Body of pancreas (tissue), 4 donors: ENCODE measurements around the gene CCDC141. TPM values are rescaled to one million over a fixed set of nuclear protein-coding genes. Genes with fewer than 3 reads are reported as not detected.
A peak's percentile ranks its signal among the peaks of the same experiment; 100 is the strongest.

Experiments used
- ATAC-seq: fragments of 150-250 bp; one replicate; pipeline ENCODE4 v1.9.1; 2016
- DNase-seq, 4 donors: peaks; one replicate each; pipeline ENCODE4 v3.0.0-alpha.2; 2019
- H3K27ac ChIP-seq, 4 donors: fragments of 200-600 bp; sonication (generic); 1 replicate in 3 of 4; 2 replicates in 1 of 4; pipeline versions ENCODE4 v1.5.1 to v1.6.1; 2016 to 2019; ENCODE audit warnings: mild to moderate bottlenecking in 1 of 4, mixed read lengths in 1 of 4, moderate library complexity in 1 of 4
- H3K27me3 ChIP-seq, 2 donors: fragments of 200-600 bp; sonication (generic); one replicate each; pipeline ENCODE4 v1.6.0; 2016; ENCODE audit warnings: mild to moderate bottlenecking in 1 of 2
- H3K36me3 ChIP-seq, 2 donors: fragments of 200-600 bp; sonication (generic); replicated peaks in 1 of 2; 2 replicates each; pipeline ENCODE4 v1.5.1; 2016; ENCODE audit warnings: low read depth in 2 of 2; ENCODE audit not compliant: insufficient read depth in 1 of 2
- H3K4me1 ChIP-seq: fragments of 200-600 bp; sonication (generic); one replicate; pipeline ENCODE4 v1.6.0; 2016
- H3K4me3 ChIP-seq, 2 donors: fragments of 200-600 bp; sonication (generic); 1 replicate in 1 of 2; 2 replicates in 1 of 2; pipeline ENCODE4 v1.5.1; 2016 to 2019
- H3K9me3 ChIP-seq, 3 donors: fragments of 200-600 bp; sonication (generic); 1 replicate in 2 of 3; 2 replicates in 1 of 3; pipeline ENCODE4 v1.5.1; 2016
- POLR2A ChIP-seq, 3 donors: fragments of 450-650 bp; IDR thresholded peaks; one replicate each; pipeline ENCODE4 v1.6.1; 2016; ENCODE audit warnings: antibody characterized with exemption in 3 of 3, mild to moderate bottlenecking in 2 of 3
- WGBS, 2 donors: methylation state at CpG; one replicate each; pipeline ENCODE4 v1.1.5; 2017; 5-methylcytosine and 5-hydroxymethylcytosine counted together
- intact Hi-C: fragments of 100-400 bp; cut with DNase I; formaldehyde crosslinking; loops from one replicate; pipeline ENCODE4 v1.15.1; 2023
- total RNA-seq, 2 donors: library from RNA; depleted of rRNA; stranded (reverse); fragments of >200 nt; gene quantifications; one replicate each; pipeline ENCODE4 v1.1.0, GENCODE V29; 2016
- TF ChIP-seq, protein P1 (sequence below), 7 experiments: fragments of 450-650 bp in 4 of 7; fragments of 200-600 bp in 3 of 7; sonication (generic) in 3 of 7; IDR thresholded peaks; one replicate each; pipeline ENCODE4 v1.5.1; 2016 to 2019; ENCODE audit warnings: antibody characterized with exemption in 7 of 7

CCDC141 gene
- total RNA-seq, 2 donors from 2014 or later, result 13.7 to 19.4 TPM

DNA sequence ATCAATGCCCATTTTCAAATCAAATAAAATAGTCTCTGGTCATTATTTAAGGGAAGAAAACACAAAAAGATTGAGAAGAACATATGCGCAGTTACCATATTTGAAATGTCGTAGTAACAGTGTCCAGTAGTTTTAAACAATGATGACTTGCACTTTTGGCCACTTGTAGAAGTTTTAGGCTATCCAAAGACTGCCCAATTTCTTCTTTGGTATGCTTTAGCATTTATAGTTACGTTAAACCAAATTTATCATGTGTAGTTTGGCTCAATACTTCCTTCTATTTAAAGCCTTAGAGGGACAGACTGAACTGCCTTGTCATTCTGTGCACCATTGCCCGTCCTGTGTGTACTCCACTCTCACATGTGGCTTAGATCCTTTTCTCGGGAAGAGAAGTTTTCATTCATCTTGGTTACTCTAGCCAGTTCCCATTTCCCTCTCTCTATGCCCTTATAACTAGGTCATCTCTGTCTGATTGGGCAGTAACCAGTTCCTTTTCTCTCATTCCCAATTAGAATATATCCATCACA, 157.9 kb downstream of the CCDC141 start:
- Histone ChIP-seq H3K27me3 (no peaks in the 10 kb centered on the region), H3K4me1 (no peaks in the 10 kb centered on the region), H3K9me3 (no peaks in the 10 kb centered on the region), H3K4me3 (no peak overlapping the region), H3K27ac (no peak overlapping the region), H3K36me3 (no peaks in the 10 kb centered on the region)
- intact Hi-C loops, result no loop called here
- DNase-seq, result no peak
- WGBS, 2 donors, result 72 to 74% methylated on average over 5 of the region's 5 CpGs
- no peak for ATAC-seq
- TF ChIP-seq POLR2A (IDR thresholded peaks at IDR 0.05), result no peak
- TF ChIP-seq, protein P1, sequence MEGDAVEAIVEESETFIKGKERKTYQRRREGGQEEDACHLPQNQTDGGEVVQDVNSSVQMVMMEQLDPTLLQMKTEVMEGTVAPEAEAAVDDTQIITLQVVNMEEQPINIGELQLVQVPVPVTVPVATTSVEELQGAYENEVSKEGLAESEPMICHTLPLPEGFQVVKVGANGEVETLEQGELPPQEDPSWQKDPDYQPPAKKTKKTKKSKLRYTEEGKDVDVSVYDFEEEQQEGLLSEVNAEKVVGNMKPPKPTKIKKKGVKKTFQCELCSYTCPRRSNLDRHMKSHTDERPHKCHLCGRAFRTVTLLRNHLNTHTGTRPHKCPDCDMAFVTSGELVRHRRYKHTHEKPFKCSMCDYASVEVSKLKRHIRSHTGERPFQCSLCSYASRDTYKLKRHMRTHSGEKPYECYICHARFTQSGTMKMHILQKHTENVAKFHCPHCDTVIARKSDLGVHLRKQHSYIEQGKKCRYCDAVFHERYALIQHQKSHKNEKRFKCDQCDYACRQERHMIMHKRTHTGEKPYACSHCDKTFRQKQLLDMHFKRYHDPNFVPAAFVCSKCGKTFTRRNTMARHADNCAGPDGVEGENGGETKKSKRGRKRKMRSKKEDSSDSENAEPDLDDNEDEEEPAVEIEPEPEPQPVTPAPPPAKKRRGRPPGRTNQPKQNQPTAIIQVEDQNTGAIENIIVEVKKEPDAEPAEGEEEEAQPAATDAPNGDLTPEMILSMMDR (IDR thresholded peaks at IDR 0.05), result no peak

DNA sequence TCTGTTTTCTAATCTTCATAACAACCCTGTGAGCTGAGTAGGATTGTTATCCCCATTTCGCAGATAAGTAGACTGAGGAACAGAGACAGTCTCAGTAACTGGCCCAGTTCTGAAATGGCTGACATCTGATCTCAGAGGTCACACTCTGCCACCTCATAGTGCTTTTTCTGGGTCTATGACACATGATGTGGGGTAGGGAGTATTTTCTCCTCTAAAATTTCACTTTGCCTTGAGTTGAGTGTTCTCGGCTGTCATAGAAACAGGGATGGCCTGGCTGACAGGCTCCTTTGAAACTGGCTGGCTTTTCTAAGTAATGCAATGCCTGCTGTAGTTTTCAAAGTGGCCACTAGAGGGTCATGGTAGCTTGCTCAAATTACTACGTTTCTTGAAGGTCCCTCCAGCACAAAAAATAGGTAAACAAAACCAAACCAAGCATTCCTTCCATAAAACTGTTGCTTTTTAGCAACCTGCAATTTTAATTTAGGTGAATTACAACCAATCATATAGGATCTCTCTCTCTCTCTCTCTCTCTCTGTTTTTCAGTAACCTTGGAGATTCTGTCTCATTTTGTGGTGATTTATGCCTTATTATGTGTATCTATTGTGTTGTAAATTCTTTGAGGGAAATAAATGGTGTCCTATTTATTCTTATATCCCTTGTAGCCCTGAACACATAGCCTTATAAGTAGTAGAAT, 158.5 kb downstream of the CCDC141 start:
- no peaks in the 10 kb centered on the region for H3K9me3 ChIP-seq
- H3K36me3 ChIP-seq, result no peaks in the 10 kb centered on the region
- ATAC-seq (peak; percentile 82), DNase-seq (peak; percentile 68 to 81 (median 76))
- intact Hi-C loops, result no loop called here
- WGBS, 2 donors, result 22 to 27% methylated on average over 3 of the region's 3 CpGs
- no peak overlapping the region for H3K27ac ChIP-seq
- TF ChIP-seq, protein P1 (IDR thresholded peaks at IDR 0.05), result peak; percentile 82 to 97 (median 89)
- no peak for TF ChIP-seq POLR2A (IDR thresholded peaks at IDR 0.05)
- H3K4me1 ChIP-seq, result no peaks in the 10 kb centered on the region
- no peak overlapping the region for H3K4me3 ChIP-seq
- H3K27me3 ChIP-seq, result no peaks in the 10 kb centered on the region

DNA sequence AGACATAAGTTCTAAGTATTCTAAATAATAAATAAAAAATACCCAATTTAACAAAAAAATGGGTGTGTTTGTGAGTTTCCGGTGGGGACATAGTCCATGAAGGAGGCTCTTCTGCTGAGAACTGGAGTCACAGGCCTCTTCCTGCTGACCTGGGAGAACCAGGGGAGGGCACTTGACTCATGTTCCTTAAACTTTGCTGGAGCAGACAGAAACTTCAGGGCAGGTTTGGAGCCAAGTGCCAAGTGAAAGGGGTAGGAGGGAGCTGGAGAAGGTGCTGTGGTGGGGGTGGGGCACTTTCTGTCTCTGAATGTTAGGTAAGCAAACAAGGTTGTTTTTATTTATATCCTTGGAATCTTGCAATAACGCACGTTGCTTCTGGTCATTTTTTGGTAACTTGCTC, 163.9 kb downstream of the CCDC141 start:
- Histone ChIP-seq H3K4me1 (peaks cover 36% of the 10 kb centered on the region), H3K4me3 (no peak overlapping the region), H3K9me3 (no peaks in the 10 kb centered on the region), H3K27me3 (no peaks in the 10 kb centered on the region), H3K27ac (peak overlapping the region in 2 of 4 donors; percentile 15 to 22), H3K36me3 (no peaks in the 10 kb centered on the region)
- TF ChIP-seq, protein P1 (IDR thresholded peaks at IDR 0.05), result no peak
- TF ChIP-seq POLR2A (IDR thresholded peaks at IDR 0.05), result no peak
- 48 to 64% methylated on average over 3 of the region's 3 CpGs for WGBS, 2 donors
- DNase-seq (peak; percentile 18 to 65 (median 46)), ATAC-seq (peak; percentile 51)
- intact Hi-C loops, result no loop called here

DNA sequence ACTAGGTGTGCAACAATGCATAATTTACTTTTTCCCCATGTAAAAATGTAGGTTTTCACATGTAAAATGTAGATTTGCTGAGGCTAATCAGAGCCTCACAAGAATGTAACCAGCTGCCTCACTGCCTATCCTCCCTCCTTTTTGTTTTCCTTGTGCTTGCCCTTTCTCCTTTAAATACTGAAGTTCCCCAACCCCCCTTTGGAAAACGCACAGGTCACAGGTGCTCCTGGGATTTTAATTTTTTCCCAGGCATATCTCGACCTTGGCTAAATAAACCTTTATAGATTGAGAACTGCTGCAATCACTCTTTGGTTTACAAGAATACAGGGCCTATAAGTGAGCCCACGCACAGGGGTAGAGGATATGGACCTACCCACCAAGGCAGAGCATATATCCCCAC, 165.5 kb downstream of the CCDC141 start:
- no peak overlapping the region for H3K4me3 ChIP-seq
- no peaks in the 10 kb centered on the region for H3K27me3 ChIP-seq
- TF ChIP-seq POLR2A (IDR thresholded peaks at IDR 0.05), result no peak
- TF ChIP-seq, protein P1 (IDR thresholded peaks at IDR 0.05), result no peak
- peaks cover 36% of the 10 kb centered on the region for H3K4me1 ChIP-seq
- ATAC-seq (no peak), DNase-seq (peak in 2 of 4 donors; percentile 18 to 49)
- no peaks in the 10 kb centered on the region for H3K36me3 ChIP-seq
- peak overlapping the region in 2 of 4 donors; percentile 22 to 29 for H3K27ac ChIP-seq
- no peaks in the 10 kb centered on the region for H3K9me3 ChIP-seq
- 21 to 37% methylated on average over 3 of the region's 3 CpGs for WGBS, 2 donors
- intact Hi-C loops, result no loop called here
